Right atrium auricular region (tissue), 2 donors: ENCODE data around the gene XIRP1. TPM values are rescaled to one million over a fixed set of nuclear protein-coding genes. Genes with fewer than 3 reads are reported as not detected.
"Not testable (repeated sequence)": the region's sequence is repeated elsewhere in the genome, so short reads cannot be mapped to it uniquely, and the experiment has no call there.

Source experiments
- DNase-seq: peaks from one replicate; pipeline ENCODE4 v3.0.0-alpha.2; 2019; ENCODE audit warnings: low spot score
- H3K27ac ChIP-seq, 2 donors: fragments of 200-600 bp; sonication (generic); 1 replicate in 1 of 2; 2 replicates in 1 of 2; pipeline ENCODE4 v1.5.1; 2016 to 2019
- H3K27me3 ChIP-seq, 2 donors: fragments of 200-600 bp; sonication (generic); one replicate each; pipeline versions ENCODE4 v1.5.1 to v1.6.0; 2017 to 2019
- H3K36me3 ChIP-seq: fragments of 200-600 bp; sonication (generic); one replicate; pipeline ENCODE4 v1.5.1; 2016
- H3K4me1 ChIP-seq, 2 donors: fragments of 200-600 bp; sonication (generic); one replicate each; pipeline versions ENCODE4 v1.5.1 to v1.6.0; 2017 to 2019
- H3K4me3 ChIP-seq, 2 donors: fragments of 200-600 bp; sonication (generic); 1 replicate in 1 of 2; 2 replicates in 1 of 2; pipeline ENCODE4 v1.5.1; 2017 to 2019; ENCODE audit warnings: mild to moderate bottlenecking in 1 of 2, moderate library complexity in 1 of 2
- H3K9me3 ChIP-seq, 2 donors: fragments of 200-600 bp; sonication (generic); one replicate each; pipeline ENCODE4 v1.5.1; 2019
- CTCF ChIP-seq, 2 donors: fragments of 200-600 bp; sonication (generic); IDR thresholded peaks; one replicate each; pipeline ENCODE4 v1.5.1; 2019; ENCODE audit warnings: antibody characterized with exemption in 2 of 2
- total RNA-seq, 2 donors: library from RNA; depleted of rRNA; stranded (reverse); fragments of >200 nt; gene quantifications; one replicate each; pipeline ENCODE4 v1.1.0, GENCODE V29; 2016

Gene XIRP1
- total RNA-seq, 2 donors from 2014 or later: 319 to 1,274 TPM

DNA sequence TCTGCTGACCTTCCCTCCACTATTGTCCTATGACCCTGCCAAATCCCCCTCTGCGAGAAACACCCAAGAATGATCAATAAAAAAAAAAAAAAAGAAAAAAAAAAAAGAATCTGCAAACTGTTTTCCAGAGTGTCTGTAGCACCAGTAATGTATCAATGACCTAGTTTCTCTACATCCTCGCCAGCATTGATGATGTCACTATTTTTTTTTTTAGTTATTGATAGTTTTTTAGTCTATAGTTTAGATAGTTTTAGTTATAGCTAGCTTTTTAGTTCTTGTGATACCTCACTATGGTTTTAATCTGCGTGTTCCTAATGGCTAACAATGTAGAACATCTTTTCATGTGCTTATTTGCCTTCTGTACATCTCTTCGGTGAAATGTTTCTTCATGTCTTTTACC lies 36.1 kb upstream of the XIRP1 start:
- H3K27me3 ChIP-seq: no peaks in the 10 kb centered on the region
- no peak overlapping the region for H3K4me3 ChIP-seq
- no peak for DNase-seq
- no peaks in the 10 kb centered on the region for H3K36me3 ChIP-seq
- H3K4me1 ChIP-seq: peaks cover 0 to 9% of the 10 kb centered on the region in 2 donors
- no peak overlapping the region for H3K27ac ChIP-seq
- no peak for TF ChIP-seq CTCF (IDR thresholded peaks at IDR 0.05)
- H3K9me3 ChIP-seq: no peaks in the 10 kb centered on the region

GRCh38 chr3:39227596-39227995 lies 35.2 kb upstream of the XIRP1 start:
- not testable (repeated sequence) for DNase-seq, H3K4me1 ChIP-seq, H3K9me3 ChIP-seq, H3K36me3 ChIP-seq, H3K27me3 ChIP-seq, H3K27ac ChIP-seq, H3K4me3 ChIP-seq

DNA sequence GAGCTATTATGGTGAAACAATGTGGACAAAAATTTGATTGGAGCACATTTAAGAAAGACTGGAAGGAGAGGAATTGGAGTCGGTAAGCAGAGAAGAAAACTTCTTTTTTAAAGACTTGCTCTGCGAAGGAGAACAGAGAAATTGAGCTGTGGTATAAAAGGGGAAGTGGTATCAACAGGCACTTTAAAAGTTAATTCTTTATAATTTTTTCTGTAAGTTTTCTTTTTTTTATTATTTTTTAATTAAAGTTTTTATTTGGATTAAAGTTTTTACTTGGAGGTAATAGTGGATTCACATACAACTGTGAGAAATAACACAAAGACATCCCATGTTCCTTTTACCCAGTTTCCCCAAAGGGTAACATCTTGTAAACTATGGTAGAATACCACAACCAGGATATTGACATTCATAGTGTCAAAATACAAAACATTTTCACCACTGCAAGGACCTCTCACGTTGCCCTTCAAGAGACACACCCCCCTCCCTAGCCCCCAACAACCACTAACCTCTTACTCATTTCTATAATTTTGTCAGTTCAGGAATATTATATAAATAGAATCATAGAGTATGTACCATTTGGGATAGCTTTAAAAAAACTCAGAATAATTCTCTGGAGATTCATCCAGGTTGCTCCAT lies 33.8 kb upstream of the XIRP1 start:
- Histone ChIP-seq H3K27ac (no peak overlapping the region), H3K36me3 (no peaks in the 10 kb centered on the region), H3K9me3 (no peaks in the 10 kb centered on the region), H3K27me3 (no peaks in the 10 kb centered on the region), H3K4me1 (no peaks in the 10 kb centered on the region), H3K4me3 (no peak overlapping the region)
- no peak for DNase-seq
- no peak for TF ChIP-seq CTCF (IDR thresholded peaks at IDR 0.05)

- Histone ChIP-seq H3K36me3 (no peaks in the 10 kb centered on the region), H3K9me3 (no peaks in the 10 kb centered on the region), H3K27me3 (no peaks in the 10 kb centered on the region), H3K4me1 (no peaks in the 10 kb centered on the region), H3K27ac (no peak overlapping the region), H3K4me3 (no peak overlapping the region)
- no peak for DNase-seq
- no peak for TF ChIP-seq CTCF (IDR thresholded peaks at IDR 0.05)
These were observed 31.9 kb upstream of the XIRP1 start for GRCh38 chr3:39224288-39224687.

GRCh38 chr3:39222939-39223338 lies 30.5 kb upstream of the XIRP1 start:
- H3K27me3 ChIP-seq: no peaks in the 10 kb centered on the region

DNA sequence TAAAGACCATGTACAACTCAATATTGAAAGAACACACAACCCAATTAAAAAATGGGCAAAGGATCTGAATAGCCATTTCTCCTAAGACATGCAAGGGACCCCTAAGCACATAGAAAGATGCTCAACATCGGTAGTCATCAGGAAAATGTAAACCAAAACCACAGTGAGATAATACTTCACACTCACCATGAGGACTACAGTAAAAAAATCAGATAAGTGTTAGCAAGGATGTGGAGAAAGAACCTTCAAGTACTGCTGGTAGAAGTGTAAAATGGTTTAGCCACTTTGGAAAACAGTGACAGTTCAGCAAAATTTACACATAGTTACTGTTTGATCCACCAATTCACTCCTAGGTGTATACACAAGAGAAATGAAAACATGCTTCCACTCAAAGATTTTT lies 30.1 kb upstream of the XIRP1 start:
- Histone ChIP-seq H3K27me3 (no peaks in the 10 kb centered on the region), H3K4me1 (no peaks in the 10 kb centered on the region), H3K27ac (no peak overlapping the region), H3K36me3 (no peaks in the 10 kb centered on the region), H3K9me3 (no peaks in the 10 kb centered on the region), H3K4me3 (no peak overlapping the region)
- no peak for TF ChIP-seq CTCF (IDR thresholded peaks at IDR 0.05)
- DNase-seq: no peak

More at GRCh38 chr3:39222939-39223338, 30.5 kb upstream of the XIRP1 start:
- Histone ChIP-seq H3K9me3 (no peaks in the 10 kb centered on the region), H3K27ac (no peak overlapping the region), H3K36me3 (no peaks in the 10 kb centered on the region), H3K4me1 (no peaks in the 10 kb centered on the region), H3K4me3 (no peak overlapping the region)
- no peak for TF ChIP-seq CTCF (IDR thresholded peaks at IDR 0.05)
- DNase-seq: no peak
